HUES64 (cell line): ENCODE measurements around the gene AIFM3.

Experiments used
- H3K27ac ChIP-seq: 2 replicates; pipeline ENCODE4 v1.7.0; 2013; ENCODE audit warnings: low read depth, low read length, inconsistent platforms
- H3K27me3 ChIP-seq: 2 replicates; pipeline ENCODE4 v1.6.1; 2013; ENCODE audit warnings: mild to moderate bottlenecking, low read length; ENCODE audit not compliant: insufficient read depth
- H3K36me3 ChIP-seq: 2 replicates; pipeline ENCODE4 v1.6.1; 2013; ENCODE audit warnings: mild to moderate bottlenecking, low read length; ENCODE audit not compliant: insufficient read depth
- H3K4me1 ChIP-seq: 2 replicates; pipeline ENCODE4 v1.6.1; 2013; ENCODE audit warnings: mild to moderate bottlenecking, low read length, moderate library complexity; ENCODE audit not compliant: insufficient read depth
- H3K4me3 ChIP-seq: 2 replicates; pipeline ENCODE4 v1.5.1; 2013; ENCODE audit warnings: mild to moderate bottlenecking, low read length, moderate library complexity
- H3K9ac ChIP-seq: 2 replicates; pipeline ENCODE4 v1.6.1; 2013; ENCODE audit warnings: mild to moderate bottlenecking, low read depth, low read length
- H3K9me3 ChIP-seq: 2 replicates; pipeline ENCODE4 v1.6.1; 2013; ENCODE audit warnings: low read depth, low read length; ENCODE audit not compliant: insufficient read depth
- WGBS: fragments of 150-250, 120-280 bp; methylation state at CpG from one replicate; pipeline ENCODE4 v1.1.7; 2013; ENCODE audit warnings: missing lambda C conversion rate; 5-methylcytosine and 5-hydroxymethylcytosine counted together

AIFM3 gene

DNA sequence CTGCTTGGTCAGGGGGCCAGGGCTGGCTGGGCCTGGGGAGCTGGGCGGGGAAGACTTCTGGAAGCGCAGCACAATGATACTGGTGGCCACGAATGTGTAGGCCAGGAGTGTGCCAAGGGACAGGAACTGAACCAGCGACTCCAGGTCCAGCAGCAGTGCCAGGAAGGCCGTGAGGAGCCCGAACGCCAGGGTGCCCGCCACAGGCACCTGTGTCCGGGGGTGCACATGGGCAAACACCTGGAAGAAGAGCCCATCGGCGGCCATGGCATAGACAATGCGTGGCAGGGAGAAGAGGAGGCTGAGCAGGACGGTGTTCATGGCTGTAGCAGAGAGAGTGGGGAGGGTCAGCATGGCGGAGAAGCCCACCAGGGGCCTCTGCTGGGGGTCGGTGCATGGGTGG lies 63.0 kb downstream of the AIFM3 start:
- Histone ChIP-seq H3K4me3 (no peak overlapping the region), H3K9ac (no peak overlapping the region), H3K27me3 (peaks cover 33% of the 10 kb centered on the region), H3K36me3 (no peaks in the 10 kb centered on the region), H3K9me3 (no peaks in the 10 kb centered on the region), H3K27ac (no peak overlapping the region), H3K4me1 (no peaks in the 10 kb centered on the region)
- 95% methylated on average over 15 of the region's 15 CpGs for WGBS
